SJSA1 (cell line): Measurements from ENCODE around the gene CTXND1. TPM values are rescaled to one million over a fixed set of nuclear protein-coding genes. Genes with fewer than 3 reads are reported as not detected.
A peak's percentile ranks its signal among the peaks of the same experiment; 100 is the strongest.

Experiments
- DNase-seq, 2 experiments: peaks; one replicate each; pipeline ENCODE4 v3.0.0-alpha.2; 2015 to 2020; ENCODE audit warnings: low spot score in 2 of 2, low read depth in 1 of 2
- H3K27ac ChIP-seq: fragments of 250-450 bp; sonication (Bioruptor Pico); 2 replicates; pipeline ENCODE4 v1.5.1; 2020; ENCODE audit warnings: mild to moderate bottlenecking, moderate library complexity
- H3K27me3 ChIP-seq: fragments of 250-450 bp; sonication (Bioruptor Pico); replicated peaks from 2 replicates; pipeline ENCODE4 v1.5.1; 2020; ENCODE audit warnings: mild to moderate bottlenecking, moderate library complexity
- H3K36me3 ChIP-seq: fragments of 250-450 bp; sonication (Bioruptor Pico); 2 replicates; pipeline ENCODE4 v1.5.1; 2020; ENCODE audit warnings: mild to moderate bottlenecking
- H3K4me1 ChIP-seq: fragments of 250-450 bp; sonication (Bioruptor Pico); replicated peaks from 2 replicates; pipeline ENCODE4 v1.6.1; 2021; ENCODE audit warnings: mild to moderate bottlenecking
- H3K4me3 ChIP-seq: fragments of 250-450 bp; sonication (Bioruptor Pico); 2 replicates; pipeline ENCODE4 v1.5.1; 2020; ENCODE audit warnings: mild to moderate bottlenecking
- H3K9me3 ChIP-seq: fragments of 250-450 bp; sonication (Bioruptor Pico); replicated peaks from 2 replicates; pipeline ENCODE4 v1.5.1; 2020; ENCODE audit warnings: mild to moderate bottlenecking
- total RNA-seq: library from RNA; depleted of rRNA; stranded (reverse); fragments of >200 nt; shearing (Covaris generic); gene quantifications from 2 replicates; pipeline ENCODE4 v1.2.3, GENCODE V29; 2014

CTXND1 gene
- total RNA-seq, 1 experiment from 2014 or later, result not detected

DNA sequence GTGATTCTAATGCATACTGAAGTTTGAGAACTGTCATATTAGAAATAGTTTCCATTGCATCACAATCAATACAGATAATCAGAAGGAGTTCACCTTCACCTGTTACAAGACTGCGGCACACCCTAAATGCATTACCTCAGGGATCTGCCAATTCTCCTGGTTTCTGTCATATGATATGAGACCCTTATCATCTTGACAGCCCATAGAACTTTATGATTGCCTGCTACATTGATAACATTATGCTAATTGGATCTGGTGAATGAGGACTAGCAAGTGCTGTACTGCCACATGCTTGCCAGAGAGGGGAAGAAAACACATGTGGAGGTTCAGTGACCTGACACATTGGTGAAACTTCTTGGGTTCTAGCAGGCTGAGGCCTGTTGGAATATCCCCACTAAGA, 57.8 kb downstream of the CTXND1 start:
- no peak for DNase-seq
- Histone ChIP-seq H3K27ac (no peak overlapping the region), H3K36me3 (no peaks in the 10 kb centered on the region), H3K4me3 (no peak overlapping the region), H3K4me1 (no peaks in the 10 kb centered on the region), H3K9me3 (no peaks in the 10 kb centered on the region), H3K27me3 (no peaks in the 10 kb centered on the region; the same call in 1 of the 2 replicates)

DNA sequence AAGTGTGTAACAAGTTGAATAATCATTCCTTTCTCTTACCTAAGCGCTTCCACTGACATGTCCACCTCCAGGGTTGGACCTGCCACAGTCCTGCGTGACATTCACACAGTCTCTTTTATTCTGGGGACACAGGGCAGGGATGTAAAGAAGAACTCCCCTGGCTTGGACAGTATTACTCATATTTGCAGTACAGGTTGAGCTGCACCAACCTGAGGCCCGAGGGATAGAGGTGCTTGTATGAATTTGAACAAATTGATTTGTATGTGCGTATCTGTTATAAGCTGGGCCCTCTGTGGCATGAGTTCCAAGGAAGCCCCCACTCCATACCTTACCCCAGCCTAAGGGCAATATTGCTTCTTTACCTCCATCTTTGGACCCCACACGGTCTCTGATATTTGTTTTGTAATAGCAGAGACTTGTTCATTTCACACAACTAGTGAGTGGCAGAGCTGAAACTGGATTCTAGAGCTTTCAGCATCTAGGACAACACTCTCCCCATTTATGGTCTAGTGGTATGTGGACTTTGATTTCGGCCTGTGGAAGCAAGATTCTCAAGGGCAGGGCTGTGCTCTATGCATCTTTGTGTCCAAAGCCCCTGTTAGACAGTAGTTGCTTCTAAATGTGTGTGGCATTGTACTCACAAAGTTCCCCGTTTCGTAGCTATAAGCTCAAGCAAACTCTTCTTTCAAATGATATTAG, 60.0 kb downstream of the CTXND1 start:
- Histone ChIP-seq H3K4me1 (no peaks in the 10 kb centered on the region), H3K27me3 (no peaks in the 10 kb centered on the region), H3K4me3 (no peak overlapping the region), H3K9me3 (no peaks in the 10 kb centered on the region), H3K36me3 (peaks cover 3% of the 10 kb centered on the region; the same call in 1 of the 2 replicates), H3K27ac (no peak overlapping the region)
- no peak for DNase-seq

DNA sequence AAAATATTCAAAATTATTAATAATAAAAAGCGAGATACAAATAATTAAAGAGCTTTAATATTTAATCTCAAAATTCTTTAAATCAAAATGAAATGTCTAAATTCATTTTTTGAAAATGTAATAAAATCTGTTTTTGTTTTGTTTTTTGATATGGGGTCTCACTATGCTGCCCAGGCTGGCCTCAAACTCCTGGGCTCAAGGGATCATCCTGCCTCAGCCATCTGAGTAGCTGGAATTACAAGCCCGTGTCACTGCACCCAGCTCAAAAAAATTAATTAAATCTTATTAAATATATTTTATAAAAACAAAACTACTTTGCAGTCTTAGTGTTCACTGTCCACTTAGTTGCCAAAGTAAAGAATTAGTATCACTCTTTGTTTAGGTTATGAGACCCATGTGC, 60.8 kb downstream of the CTXND1 start:
- no peaks in the 10 kb centered on the region for H3K27me3 ChIP-seq
- H3K9me3 ChIP-seq, result no peaks in the 10 kb centered on the region
- H3K4me3 ChIP-seq, result no peak overlapping the region
- H3K36me3 ChIP-seq, result peaks cover 11% of the 10 kb centered on the region
- H3K27ac ChIP-seq, result no peak overlapping the region
- DNase-seq, result no peak
- H3K4me1 ChIP-seq, result no peaks in the 10 kb centered on the region

DNA sequence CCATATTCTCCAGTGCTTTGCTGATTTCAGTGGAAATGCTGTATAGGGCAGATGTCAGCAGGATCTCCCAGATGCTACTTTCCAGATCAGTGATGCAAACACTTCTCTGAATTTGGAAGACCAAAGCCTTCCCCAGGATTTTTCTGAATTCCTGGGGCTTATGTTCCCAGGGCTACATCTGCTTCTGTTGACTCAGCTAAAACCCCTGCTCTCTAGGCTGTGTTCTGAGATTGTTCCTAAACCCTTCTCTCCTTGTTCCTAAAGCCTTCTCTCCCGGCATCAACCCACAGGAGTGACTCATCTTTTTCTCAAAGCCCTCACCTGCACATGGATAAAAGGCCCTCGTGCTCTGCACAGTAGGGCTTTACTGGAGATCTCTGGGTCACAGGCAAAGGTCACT, 63.8 kb downstream of the CTXND1 start:
- no peaks in the 10 kb centered on the region for H3K4me1 ChIP-seq
- no peak overlapping the region for H3K4me3 ChIP-seq
- H3K9me3 ChIP-seq, result no peaks in the 10 kb centered on the region
- peaks cover 22% of the 10 kb centered on the region for H3K36me3 ChIP-seq
- no peaks in the 10 kb centered on the region for H3K27me3 ChIP-seq
- DNase-seq, result no peak
- H3K27ac ChIP-seq, result no peak overlapping the region

DNA sequence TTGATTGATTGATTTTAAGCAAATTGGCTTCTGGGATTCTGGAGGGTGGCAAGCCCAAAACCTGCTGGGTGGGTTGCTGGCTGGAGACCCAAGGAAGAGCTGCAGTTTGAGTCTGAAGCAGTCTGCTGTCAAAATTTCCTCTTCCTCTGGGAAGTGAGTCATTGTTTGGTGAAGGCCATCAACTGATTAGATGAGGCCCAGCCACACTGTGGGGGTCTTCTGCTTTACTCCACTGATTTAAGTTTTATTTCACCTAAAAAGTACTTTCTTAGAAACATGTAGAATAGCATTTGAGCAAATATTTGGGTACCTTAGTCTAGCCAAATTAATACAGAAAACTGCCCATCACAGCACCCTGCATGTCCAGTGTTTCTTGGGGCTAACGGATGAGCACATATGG, 65.4 kb downstream of the CTXND1 start:
- no peak for DNase-seq
- Histone ChIP-seq H3K36me3 (peaks cover 25% of the 10 kb centered on the region), H3K4me3 (no peak overlapping the region), H3K27me3 (no peaks in the 10 kb centered on the region), H3K27ac (no peak overlapping the region), H3K9me3 (no peaks in the 10 kb centered on the region), H3K4me1 (peaks cover 7% of the 10 kb centered on the region)

DNA sequence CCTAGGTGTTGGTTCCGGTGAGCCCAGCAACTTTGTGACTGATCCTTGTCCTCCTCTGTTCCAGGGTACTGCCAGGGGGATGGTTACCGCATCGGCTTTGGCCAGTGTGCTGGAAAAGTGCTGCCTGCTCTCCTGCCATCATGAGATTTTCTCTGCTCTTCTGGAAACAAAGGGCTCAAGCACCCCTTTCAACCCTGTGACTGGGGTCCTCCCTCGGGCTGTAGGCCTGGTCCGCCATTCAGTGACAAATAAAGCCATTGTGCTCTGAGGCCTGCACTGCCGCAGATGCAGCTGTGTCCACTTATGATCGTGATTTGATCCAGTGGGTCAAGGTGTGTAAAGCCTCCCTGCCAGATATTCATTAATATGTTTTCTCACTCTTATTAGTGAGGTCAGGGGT, 65.9 kb downstream of the CTXND1 start:
- no peak for DNase-seq
- Histone ChIP-seq H3K27me3 (no peaks in the 10 kb centered on the region), H3K36me3 (peaks cover 27% of the 10 kb centered on the region), H3K4me3 (no peak overlapping the region), H3K27ac (no peak overlapping the region), H3K4me1 (peaks cover 7% of the 10 kb centered on the region), H3K9me3 (no peaks in the 10 kb centered on the region)

DNA sequence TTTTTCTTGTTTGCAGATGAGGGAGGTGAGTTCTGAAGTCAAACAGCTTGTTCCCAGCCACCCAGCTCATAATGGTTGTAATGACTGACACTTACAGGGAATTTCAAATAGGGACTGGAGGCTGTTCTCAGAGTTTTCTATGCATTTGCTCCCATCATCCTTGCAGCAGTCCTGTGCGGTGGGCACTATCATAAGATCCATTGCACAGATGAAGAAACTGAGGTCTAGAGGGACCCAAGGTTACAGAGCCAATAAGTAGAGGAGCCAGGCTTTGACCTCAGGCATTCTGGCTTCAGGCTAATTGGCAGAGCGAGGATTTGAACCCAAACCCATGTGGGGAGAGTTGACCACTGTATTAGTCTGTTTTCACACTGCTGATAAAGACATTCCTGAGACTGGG, 66.9 kb downstream of the CTXND1 start:
- Histone ChIP-seq H3K27ac (no peak overlapping the region), H3K36me3 (peaks cover 35% of the 10 kb centered on the region), H3K4me3 (no peak overlapping the region), H3K27me3 (no peaks in the 10 kb centered on the region), H3K9me3 (no peaks in the 10 kb centered on the region), H3K4me1 (peaks cover 7% of the 10 kb centered on the region)
- no peak for DNase-seq

DNA sequence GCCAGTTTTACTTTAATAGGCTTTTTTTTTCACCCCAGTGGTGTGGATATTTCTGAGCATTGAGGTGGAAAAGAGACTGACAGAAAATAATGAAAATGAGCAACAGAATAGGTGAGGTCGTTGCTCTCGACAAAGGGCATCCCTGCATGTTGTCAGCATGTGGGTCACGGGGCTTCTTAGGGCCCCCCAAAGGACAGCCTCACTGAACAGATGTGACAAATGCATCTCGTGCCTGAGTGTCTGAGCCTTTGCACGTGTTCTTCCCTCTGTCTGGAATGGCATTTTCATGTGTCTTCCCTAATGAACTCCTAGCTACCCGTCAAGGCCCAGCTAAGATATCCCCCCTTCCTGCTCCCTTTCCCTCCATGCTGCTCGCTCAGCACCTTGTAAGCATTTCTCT, 67.5 kb downstream of the CTXND1 start:
- Histone ChIP-seq H3K9me3 (no peaks in the 10 kb centered on the region), H3K27ac (no peak overlapping the region), H3K36me3 (peaks cover 39% of the 10 kb centered on the region), H3K4me1 (peaks cover 11% of the 10 kb centered on the region), H3K4me3 (no peak overlapping the region), H3K27me3 (no peaks in the 10 kb centered on the region)
- no peak for DNase-seq

DNA sequence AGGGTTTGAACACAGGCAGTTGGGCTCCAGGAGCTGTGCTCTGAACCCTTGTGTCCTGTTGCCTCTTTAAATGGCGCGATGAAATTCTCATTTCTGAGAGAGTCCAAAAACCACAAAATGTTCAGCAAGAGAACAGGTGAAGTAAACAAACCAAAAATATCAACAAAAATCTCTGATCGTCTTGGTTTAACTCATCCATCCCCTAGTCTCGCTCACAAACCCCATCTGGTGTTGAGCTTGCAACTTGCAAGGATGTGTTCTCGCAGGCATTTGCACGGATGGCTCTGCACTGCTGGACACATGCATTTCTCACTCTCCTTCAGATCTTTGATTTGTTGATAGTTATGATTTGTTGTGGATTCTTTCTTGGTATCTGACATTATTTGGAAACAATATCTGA, 68.1 kb downstream of the CTXND1 start:
- peaks cover 39% of the 10 kb centered on the region for H3K36me3 ChIP-seq
- no peak overlapping the region for H3K4me3 ChIP-seq
- H3K4me1 ChIP-seq, result peaks cover 18% of the 10 kb centered on the region
- DNase-seq, result no peak
- no peak overlapping the region for H3K27ac ChIP-seq
- H3K27me3 ChIP-seq, result no peaks in the 10 kb centered on the region
- no peaks in the 10 kb centered on the region for H3K9me3 ChIP-seq

DNA sequence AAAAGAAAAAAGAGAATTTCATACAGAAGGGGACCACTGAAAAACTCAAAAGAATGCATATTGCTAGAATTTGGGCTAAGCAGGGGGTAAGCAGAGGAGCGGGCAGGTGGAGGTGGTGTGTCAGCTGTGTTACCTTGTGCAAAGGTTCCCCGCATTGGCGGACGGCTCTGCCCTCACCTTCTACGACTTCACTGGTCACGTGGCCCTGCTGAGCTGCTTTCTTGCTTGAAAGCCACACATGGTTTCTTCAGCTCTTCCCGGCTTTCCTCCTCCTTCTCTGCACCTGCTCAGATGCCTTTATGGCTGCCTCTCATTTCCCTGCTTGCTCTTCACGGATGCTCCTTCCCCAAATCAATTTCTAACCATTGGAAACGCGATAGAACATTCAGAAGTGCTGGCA, 68.7 kb downstream of the CTXND1 start:
- no peaks in the 10 kb centered on the region for H3K9me3 ChIP-seq
- DNase-seq, result no peak
- no peaks in the 10 kb centered on the region for H3K27me3 ChIP-seq
- peaks cover 21% of the 10 kb centered on the region for H3K4me1 ChIP-seq
- H3K27ac ChIP-seq, result no peak overlapping the region
- H3K36me3 ChIP-seq, result peaks cover 39% of the 10 kb centered on the region
- no peak overlapping the region for H3K4me3 ChIP-seq

DNA sequence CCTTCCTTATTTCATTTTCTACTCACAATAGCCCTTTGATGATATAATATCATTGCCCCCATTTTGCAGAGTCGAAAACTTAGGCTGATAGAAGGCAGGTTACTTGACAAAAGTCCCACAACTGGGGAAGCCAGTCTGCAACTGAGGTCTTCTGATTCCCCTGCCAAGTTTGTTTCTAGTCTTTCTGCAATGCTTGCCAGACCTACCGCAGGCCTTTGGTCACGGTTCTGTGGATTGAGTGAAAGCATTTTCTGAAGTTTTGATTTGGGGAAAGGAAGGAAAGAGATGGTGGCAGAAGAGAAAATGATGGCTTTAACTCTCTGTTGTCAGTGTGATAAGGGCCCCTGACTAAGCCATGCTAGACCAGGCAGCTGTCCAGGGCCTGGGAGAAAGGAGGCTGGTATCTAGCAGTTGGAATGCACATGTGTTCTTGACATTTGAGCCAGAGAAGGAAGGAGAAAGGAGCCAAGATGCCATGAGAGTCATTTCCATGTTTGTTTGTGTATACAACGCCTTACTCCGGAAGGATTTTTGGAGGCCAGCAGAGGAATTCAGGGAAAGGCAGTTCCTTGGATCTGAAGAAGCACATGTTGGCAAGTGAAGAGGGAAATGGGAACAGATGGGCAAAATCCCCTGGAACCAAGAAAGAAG, 69.3 kb downstream of the CTXND1 start:
- peak in 1 of 2 experiments; percentile 10 for DNase-seq
- peaks cover 21% of the 10 kb centered on the region for H3K4me1 ChIP-seq
- no peak overlapping the region for H3K27ac ChIP-seq
- H3K27me3 ChIP-seq, result no peaks in the 10 kb centered on the region
- H3K4me3 ChIP-seq, result no peak overlapping the region
- peaks cover 42% of the 10 kb centered on the region for H3K36me3 ChIP-seq
- H3K9me3 ChIP-seq, result no peaks in the 10 kb centered on the region

DNA sequence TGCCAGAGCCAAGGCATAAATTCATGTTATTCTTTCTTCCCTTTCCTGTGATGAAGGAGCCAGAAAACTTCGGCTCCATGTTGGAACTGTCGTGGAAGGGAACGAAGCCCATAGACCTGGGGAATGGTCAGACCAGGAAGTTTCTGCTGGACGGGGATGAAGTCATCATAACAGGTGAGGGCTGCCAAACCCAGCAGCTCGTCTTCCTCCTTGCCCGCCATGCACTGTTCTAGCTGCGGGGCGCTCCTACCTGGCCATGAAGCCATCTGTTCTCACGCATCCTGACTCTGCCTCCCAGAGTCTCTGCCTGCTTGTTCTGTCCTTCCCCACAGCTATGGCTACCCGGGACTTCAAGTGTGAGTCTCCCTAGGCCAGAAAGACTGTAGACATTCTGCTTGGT, 71.0 kb downstream of the CTXND1 start:
- Histone ChIP-seq H3K4me3 (no peak overlapping the region), H3K4me1 (peaks cover 21% of the 10 kb centered on the region), H3K36me3 (peaks cover 35% of the 10 kb centered on the region), H3K27me3 (no peaks in the 10 kb centered on the region), H3K9me3 (no peaks in the 10 kb centered on the region), H3K27ac (no peak overlapping the region)
- DNase-seq, result no peak

DNA sequence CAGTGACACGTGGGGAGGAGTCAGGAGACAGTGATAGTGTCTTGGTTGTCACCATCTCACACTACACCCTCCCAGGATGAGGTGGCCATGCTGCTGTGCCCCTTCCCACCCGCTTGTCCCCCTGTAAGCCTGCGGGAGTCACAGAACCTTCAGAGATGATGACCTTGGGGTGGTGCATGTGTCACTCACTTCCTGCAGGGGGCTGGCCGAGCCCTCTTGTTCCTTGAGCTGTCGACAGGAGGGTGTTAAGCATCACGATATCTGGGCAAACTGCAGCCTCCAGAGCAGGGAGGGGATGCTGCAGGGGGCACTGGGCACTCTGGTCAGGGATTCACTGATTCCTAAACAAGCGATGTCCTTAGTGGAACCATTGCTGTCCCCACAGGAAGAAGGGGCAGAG, 71.5 kb downstream of the CTXND1 start:
- H3K4me1 ChIP-seq, result peaks cover 21% of the 10 kb centered on the region
- no peaks in the 10 kb centered on the region for H3K27me3 ChIP-seq
- DNase-seq, result no peak
- H3K4me3 ChIP-seq, result no peak overlapping the region
- no peak overlapping the region for H3K27ac ChIP-seq
- H3K9me3 ChIP-seq, result no peaks in the 10 kb centered on the region
- H3K36me3 ChIP-seq, result peaks cover 36% of the 10 kb centered on the region

DNA sequence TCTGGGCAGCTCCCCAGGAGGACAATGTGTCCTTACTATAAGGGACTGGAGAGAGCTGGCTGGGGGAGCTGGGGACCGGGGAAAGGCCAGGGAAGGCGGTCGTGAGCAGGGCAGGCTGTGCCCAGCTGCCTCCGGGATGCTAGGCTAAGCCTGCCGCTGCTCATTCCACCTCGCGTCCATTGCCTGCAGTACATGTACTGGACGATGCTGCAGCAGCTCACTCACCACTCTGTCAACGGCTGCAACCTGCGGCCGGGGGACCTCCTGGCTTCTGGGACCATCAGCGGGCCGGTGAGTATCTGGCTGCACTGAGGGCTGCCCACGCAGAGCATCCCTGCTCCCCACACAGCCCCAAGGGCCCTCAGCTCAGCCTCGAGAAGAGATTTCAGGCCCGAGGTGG, 72.1 kb downstream of the CTXND1 start:
- Histone ChIP-seq H3K36me3 (peaks cover 38% of the 10 kb centered on the region), H3K27ac (no peak overlapping the region), H3K4me3 (no peak overlapping the region), H3K4me1 (peaks cover 21% of the 10 kb centered on the region), H3K27me3 (no peaks in the 10 kb centered on the region), H3K9me3 (no peaks in the 10 kb centered on the region)
- no peak for DNase-seq
